NCI-H345 treated with DMSO at 0.1 percent for 48 hours (cell line): ENCODE measurements around the gene ABHD2.
"Not testable (repeated sequence)": the region's sequence is repeated elsewhere in the genome, so short reads cannot be mapped to it uniquely, and the experiment has no call there.

Source experiments
- DNase-seq: peaks from one replicate; lab custom pipeline; 2025; ENCODE audit not compliant: unreplicated experiment; lab: John Stamatoyannopoulos, UW

ABHD2 gene

GRCh38 chr15:89136818-89137772 lies 48.8 kb downstream of the ABHD2 start:
- DNase-seq: no peak

- no peak for DNase-seq
Measured at GRCh38 chr15:89137926-89138325, 49.7 kb downstream of the ABHD2 start.

- DNase-seq: no peak
Measured at GRCh38 chr15:89138999-89139612, 50.9 kb downstream of the ABHD2 start.

GRCh38 chr15:89139613-89140499 lies 51.6 kb downstream of the ABHD2 start:
- DNase-seq: no peak

- no peak for DNase-seq
Measured at GRCh38 chr15:89140595-89140994, 52.3 kb downstream of the ABHD2 start.

GRCh38 chr15:89141159-89141558 lies 52.9 kb downstream of the ABHD2 start:
- DNase-seq: not testable (repeated sequence)

- DNase-seq: no peak
Measured at GRCh38 chr15:89141885-89142284, 53.6 kb downstream of the ABHD2 start.

- no peak for DNase-seq
Measured at GRCh38 chr15:89142423-89142822, 54.2 kb downstream of the ABHD2 start.

GRCh38 chr15:89143503-89144162 lies 55.4 kb downstream of the ABHD2 start:
- DNase-seq: peak; percentile 36

- DNase-seq: no peak
Measured at GRCh38 chr15:89144491-89144890, 56.2 kb downstream of the ABHD2 start.

- DNase-seq: no peak
Measured at GRCh38 chr15:89146366-89146765, 58.1 kb downstream of the ABHD2 start.

- DNase-seq: no peak
Measured at GRCh38 chr15:89148126-89148525, 59.9 kb downstream of the ABHD2 start.

- DNase-seq: no peak
Measured at GRCh38 chr15:89149501-89150101, 61.3 kb downstream of the ABHD2 start.

- DNase-seq: no peak
Measured at GRCh38 chr15:89150287-89150686, 62.0 kb downstream of the ABHD2 start.

- DNase-seq: peak; percentile 44
Measured at GRCh38 chr15:89150762-89151664, 62.8 kb downstream of the ABHD2 start.

- no peak for DNase-seq
Measured at GRCh38 chr15:89155122-89155521, 66.9 kb downstream of the ABHD2 start.

GRCh38 chr15:89155656-89156055 lies 67.4 kb downstream of the ABHD2 start:
- no peak for DNase-seq

GRCh38 chr15:89157061-89157460 lies 68.8 kb downstream of the ABHD2 start:
- DNase-seq: no peak

- DNase-seq: no peak
Measured at GRCh38 chr15:89157918-89158564, 69.8 kb downstream of the ABHD2 start.
